ENCODE measurements around the gene SLC6A8.

SLC6A8 gene

GRCh38 chrX:153687121-153688039, at the start of gene SLC6A8:
Gene SLC6A8 (plus strand): TSS chrX:153687926. CDS start chrX:153688575, 649 bp downstream.
- DNase-seq: peak; percentile 58

GRCh38 chrX:153638041-153638371, 49.7 kb upstream of the SLC6A8 start:
- no peak for DNase-seq

- no peak for DNase-seq
Observed at GRCh38 chrX:153638436-153639176, 49.1 kb upstream of the SLC6A8 start.

- DNase-seq: no peak
Observed at GRCh38 chrX:153639177-153640044, 48.3 kb upstream of the SLC6A8 start.

- no peak for DNase-seq
Observed at GRCh38 chrX:153640045-153640686, 47.6 kb upstream of the SLC6A8 start.

GRCh38 chrX:153640736-153641575, 46.8 kb upstream of the SLC6A8 start:
- no peak for DNase-seq

GRCh38 chrX:153641627-153642026, 46.1 kb upstream of the SLC6A8 start:
- no peak for DNase-seq

- DNase-seq: no peak
Observed at GRCh38 chrX:153642051-153642654, 45.6 kb upstream of the SLC6A8 start.

GRCh38 chrX:153642655-153643430, 44.9 kb upstream of the SLC6A8 start:
- DNase-seq: no peak

- no peak for DNase-seq
Observed at GRCh38 chrX:153643431-153644351, 44.0 kb upstream of the SLC6A8 start.

GRCh38 chrX:153644356-153645125, 43.2 kb upstream of the SLC6A8 start:
- DNase-seq: no peak

- DNase-seq: no peak
Observed at GRCh38 chrX:153645151-153645550, 42.6 kb upstream of the SLC6A8 start.

GRCh38 chrX:153645921-153646488, 41.7 kb upstream of the SLC6A8 start:
- DNase-seq: no peak

- no peak for DNase-seq
Observed at GRCh38 chrX:153646620-153647373, 40.9 kb upstream of the SLC6A8 start, which contains the start of gene DUSP9. Gene DUSP9 (plus strand): TSS chrX:153647203. CDS start chrX:153647954, 751 bp downstream.

- no peak for DNase-seq
Observed at GRCh38 chrX:153647461-153648357, 40.0 kb upstream of the SLC6A8 start.

All from CD4-positive, alpha-beta T cell treated with Interleukin-17A for 1 hour (primary cell).